ENCODE results near the gene TCP11.

Gene TCP11

DNA sequence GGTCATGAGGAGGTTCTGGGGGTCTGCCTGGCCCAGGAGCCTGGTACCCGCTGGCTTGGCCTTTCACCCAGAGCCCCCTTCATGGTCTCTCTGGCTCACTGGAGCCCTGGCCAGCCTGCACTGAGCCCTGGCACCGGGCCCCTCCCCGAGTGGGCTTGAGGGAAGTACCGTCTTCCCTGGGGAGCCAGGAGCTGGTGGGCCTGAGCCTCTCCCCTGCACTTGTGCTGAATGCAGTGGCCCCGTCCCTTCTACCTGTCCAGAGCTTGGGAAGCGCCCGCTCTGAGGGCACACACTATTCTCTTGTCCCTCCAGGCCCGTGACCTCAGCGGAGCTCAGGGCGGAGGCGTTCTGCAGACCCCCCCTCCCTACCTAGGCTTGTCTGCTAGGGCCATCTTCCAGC, 62.2 kb downstream of the TCP11 start:
- no peak for DNase-seq

DNA sequence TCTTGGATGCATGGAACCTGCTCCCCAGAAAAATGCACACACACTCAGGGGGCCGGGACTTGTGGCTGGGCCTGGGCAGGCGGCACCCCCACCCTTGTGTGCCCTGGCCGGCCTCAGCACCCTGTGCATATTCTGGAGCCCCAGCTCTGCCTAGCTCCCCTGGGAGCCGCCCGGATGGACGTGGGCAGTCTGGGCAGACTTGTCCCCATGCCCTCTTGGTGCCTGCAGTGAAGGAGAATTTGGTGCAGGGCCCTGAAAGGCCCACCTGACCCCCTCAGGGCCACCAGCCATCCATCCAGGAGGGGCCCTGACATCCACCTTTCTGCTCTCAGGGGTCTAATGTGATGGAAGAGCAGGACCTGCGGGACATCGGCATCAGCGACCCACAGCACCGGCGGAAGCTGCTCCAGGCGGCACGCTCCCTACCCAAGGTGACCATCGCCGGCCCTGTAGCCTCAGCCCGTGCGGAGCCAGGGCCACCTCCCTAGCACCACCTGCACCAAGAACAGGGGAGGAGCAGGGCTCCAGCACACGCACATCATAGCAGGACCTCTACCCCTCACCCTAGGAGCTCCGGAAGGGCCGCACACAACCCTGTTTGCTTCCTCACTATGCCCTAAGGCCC, 62.8 kb downstream of the TCP11 start:
- DNase-seq = no peak

DNA sequence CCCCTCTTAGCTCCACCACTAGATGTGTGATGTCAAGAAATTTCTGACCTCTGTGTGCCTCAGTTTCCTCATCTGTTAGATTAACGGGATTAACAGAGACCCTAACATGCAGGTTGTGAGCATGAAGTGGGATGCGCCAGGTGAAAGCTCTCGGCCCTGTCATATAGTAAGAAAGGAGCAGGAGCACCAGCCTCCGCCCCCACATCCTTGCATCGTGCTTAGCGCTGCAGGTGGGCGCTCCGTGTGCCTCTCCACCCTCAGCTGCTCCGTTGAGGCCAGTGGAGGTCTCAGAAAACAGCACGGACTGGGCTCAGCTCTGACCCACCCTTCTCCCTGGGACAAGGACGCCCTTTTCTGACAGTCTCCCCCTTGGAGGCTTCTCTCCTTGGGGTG, 63.4 kb downstream of the TCP11 start:
- no peak for DNase-seq

DNA sequence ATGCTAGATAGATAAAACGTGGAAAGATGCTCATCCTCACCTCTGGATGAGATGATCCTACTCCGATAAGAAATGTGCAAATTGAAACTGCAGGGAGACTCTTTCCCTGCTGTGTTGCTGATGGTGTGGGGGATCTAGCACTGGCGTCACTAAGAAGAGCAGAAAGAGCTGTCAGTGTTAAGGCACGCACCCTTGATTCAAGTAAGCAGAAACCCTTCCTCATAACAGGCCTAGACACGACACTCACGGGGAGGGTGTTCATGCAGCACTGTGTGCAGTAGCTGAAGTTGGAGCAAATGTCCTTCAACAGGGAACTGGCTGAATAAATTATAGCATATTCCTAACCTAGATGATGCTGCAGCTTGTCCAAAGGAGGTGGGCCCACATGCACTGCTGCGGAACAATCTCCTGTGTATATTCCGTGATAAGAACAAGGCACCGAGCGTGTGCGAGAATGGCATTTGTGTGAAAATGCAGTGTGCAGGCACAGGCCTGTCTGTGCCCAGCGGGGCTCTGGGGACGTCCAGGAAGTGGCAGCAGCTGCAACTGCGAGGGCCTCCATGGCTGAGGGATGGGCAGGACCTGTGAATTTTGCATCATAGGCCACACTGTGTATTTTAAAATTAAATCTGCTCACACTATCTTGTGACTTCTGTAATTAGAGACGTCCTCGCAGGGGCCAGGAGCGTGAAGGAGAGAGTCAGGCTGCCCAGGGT, 64.0 kb downstream of the TCP11 start:
- DNase-seq = no peak

DNA sequence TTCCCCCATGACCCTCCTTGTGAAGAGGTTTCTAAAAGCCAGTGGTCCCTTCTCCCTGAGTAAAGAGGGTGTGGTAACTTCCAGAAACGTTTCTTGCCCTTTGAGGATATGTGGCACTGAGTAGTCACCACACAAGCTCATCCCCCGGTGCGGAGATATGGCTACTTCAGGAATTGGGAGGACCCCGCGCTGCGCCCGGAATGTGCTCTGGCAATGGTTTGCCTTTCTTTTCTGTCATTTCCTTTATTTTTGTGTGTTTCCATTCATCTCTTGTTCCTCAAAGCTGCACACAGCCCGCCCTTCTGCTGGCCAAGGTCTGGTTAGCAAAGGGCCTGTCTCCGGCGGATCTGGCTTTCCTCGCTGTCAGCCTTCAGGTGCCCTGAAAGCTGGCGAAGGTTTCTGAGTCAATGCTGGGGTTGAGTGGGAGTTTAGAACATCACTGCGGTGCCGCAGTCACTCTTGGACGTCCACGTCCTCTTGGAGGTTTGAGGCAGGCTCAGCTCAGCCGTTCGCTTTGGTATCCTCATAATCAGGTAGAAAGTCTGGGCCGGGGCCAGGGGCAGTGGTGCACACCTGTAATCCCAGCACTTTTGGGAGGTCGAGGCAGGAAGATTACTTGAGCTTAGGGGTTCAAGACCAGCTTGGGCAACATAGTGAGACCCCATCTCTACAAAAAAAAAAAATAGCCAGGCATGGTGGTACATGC, 67.2 kb downstream of the TCP11 start:
- no peak for DNase-seq

DNA sequence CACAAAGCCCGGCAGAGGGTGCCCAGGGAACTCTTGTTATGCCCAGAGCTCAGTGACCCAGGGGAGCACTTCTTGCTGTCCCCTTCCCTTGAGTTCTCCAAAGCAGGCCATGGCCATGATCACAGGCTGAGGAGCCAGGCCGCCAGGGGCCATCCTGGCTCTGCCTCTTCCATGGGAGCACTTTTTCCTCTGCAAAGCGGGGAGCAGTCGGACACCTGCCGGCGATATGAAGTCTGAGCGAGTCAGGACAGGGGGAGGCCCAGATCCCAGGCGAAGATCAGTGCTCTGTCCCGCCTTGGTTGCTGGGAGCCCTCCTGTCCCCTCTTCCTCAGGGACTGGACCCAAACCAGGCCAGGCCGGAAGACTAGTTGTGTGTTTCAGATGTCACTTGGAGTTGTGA, 67.9 kb downstream of the TCP11 start:
- DNase-seq = no peak

DNA sequence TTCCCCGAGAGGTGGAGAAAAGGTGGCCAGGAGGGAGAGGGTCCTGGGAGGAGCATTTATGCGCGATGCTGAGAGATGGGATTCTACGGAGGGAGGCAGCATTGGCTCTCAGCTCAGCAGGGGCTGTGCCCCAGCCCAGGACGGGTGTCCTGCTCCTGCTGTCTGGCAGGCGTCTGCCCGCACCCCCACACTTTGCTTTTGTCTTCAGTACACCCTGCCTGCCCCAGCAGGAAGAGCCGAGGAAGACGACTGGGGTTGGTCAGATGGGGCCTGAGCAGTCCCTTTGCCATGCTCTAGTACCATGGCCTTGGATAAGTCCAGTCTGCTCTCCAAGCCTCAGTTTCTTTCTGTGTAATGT, 68.5 kb downstream of the TCP11 start:
- no peak for DNase-seq

DNA sequence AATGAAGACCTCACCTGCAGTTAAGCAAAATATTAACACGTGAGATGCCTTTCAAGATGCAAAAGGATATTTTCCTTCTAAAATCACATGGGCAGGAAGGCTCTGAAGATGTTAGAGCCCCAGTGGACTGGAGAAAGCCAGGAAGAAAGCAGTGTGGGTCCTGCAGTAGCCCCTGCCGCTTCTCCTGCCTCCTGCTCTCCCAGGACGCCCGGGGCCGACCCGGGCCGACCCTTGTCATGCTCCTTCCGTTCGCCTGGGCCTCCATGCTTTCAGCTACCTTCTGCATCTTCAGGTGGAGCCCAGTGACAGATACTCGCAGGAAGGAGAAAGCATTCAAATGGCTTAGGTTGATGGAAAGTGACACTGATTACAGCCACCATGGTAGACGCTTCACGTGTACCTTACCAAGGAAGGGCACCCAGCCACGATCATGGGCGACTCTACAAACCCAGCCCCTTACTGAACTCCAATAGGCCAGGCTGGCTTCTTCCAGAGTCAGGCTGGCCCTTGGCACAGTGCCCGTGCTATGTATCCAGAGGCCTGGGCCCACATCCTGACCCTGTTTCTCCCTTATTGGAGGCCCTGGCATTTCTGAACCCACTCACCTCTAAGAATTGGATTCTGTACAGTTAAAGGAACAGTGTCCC, 69.0 kb downstream of the TCP11 start:
- DNase-seq = no peak

DNA sequence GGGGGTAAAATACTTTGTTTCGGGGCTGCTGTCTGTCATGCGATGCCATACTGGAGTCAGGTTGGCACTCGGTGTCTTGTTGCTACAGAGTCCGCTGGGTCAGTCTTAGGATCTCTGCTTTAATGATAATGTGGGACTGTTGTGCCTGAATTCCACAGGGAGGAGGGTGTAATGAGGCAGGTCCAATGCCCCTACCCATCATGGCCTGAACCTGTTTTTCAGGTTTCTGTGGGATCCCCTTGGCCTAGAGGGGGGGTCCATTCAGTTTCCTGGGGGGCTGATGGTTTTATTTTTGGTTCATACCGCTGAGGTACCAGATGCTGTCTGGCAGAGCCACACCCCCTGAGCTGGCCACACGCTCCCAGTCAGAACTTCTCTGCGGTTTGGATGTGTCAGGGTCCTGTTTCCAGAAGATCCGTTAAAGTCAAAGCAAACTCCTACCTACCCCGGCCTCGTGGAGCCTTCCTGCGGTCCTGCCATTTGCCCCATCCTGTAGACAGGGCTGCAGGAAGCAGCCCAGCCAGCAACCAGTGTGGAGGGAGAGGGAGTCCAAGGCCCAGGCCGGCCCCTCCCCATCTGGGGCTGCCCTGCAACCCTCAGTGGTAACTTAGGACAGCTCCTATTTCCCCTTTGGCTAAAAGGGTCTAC, 69.7 kb downstream of the TCP11 start:
- no peak for DNase-seq

DNA sequence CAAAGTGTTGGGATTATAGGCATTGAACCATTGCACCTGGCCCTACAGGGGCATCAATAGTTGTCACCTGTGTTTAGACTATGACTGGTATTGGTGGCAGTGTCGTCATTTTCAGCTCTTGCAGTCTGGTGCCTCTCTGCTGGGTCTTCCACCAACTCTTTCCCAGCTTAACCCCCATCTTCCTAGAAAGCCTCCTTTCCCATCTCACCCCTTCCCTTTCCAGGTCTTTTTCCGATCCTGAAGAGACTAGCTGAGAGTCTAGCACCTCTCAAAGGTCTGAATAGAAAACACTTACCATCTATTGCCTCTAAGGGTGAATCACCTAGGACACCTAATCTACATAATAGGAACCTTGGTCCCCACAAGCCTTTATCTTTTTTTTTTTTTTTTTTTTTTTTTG, 71.0 kb downstream of the TCP11 start:
- DNase-seq = no peak

DNA sequence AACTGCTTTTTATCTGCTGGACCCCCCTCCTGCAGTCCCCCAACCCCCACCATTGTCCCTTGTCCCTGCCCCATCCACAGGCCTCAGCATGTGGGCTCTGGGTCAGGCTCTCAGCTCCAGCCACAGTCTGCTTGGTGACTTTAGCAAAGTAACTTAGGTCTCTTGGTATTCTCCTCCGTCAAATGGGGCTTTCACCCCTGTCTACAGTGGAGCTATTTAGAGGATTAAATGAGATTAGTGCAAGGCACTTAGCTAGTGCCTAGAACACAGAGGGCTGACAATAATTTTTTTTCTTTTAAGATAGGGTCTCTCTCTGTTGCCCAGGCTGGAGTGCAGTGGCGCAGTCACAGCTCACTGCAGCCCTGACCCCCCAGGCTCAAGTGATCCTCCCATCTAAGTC, 71.9 kb downstream of the TCP11 start:
- no peak for DNase-seq

DNA sequence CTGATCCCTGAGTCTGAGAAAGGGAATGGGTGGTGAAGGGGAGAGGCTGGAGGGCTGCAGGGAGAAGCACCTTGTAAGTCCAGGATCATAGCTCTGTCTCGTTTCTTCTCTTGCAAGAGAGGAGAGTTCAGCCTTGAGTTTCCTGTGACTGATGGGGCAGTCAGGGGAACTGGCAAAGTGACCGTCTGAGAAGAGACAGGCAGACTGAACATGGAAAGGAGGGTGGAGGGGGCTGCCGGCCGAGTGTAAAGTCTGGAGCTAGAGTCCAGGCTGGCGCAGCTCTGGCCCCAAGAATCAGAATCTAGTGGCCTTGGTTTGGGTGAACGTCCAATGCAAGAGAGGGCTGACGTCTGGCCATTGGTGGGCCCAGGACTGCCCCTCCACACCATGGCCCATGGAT, 72.5 kb downstream of the TCP11 start:
- DNase-seq = no peak

DNA sequence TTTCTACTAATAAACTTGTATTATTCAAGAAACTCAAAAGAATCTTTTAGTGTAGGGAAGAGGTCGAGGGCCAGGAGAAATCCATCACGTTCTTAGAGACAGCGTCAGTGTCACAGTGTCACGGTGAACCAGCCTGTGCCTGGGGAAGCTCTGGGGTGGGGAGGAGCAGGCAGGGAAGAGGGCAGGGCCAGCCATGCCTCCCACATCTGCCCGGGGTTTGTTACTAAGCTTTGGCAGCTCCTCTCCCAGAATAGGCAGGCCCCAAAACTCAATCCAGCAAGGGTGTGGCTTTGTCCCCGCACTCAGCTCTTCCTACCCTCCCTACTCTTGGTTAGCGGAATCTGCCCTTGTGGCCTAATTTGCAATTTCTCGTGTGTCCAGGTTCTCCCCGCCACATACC, 72.9 kb downstream of the TCP11 start:
- no peak for DNase-seq
